Dermis blood vessel endothelial cell (primary cell): ENCODE measurements around the gene JAZF1. TPM values are rescaled to one million over a fixed set of nuclear protein-coding genes. Genes with fewer than 3 reads are reported as not detected.
A peak's percentile ranks its signal among the peaks of the same experiment; 100 is the strongest.
"Not testable (repeated sequence)": the region's sequence is repeated elsewhere in the genome, so short reads cannot be mapped to it uniquely, and the experiment has no call there.

Experiments used
- DNase-seq: peaks from one replicate; pipeline ENCODE4 v3.0.0; 2010
- total RNA-seq: library from RNA; depleted of rRNA; stranded (reverse); fragments of >200 nt; gene quantifications from 2 replicates; pipeline ENCODE4 v1.2.3, GENCODE V29; 2014

Gene JAZF1
- total RNA-seq, 1 donor from 2014 or later = 3.6 TPM

DNA sequence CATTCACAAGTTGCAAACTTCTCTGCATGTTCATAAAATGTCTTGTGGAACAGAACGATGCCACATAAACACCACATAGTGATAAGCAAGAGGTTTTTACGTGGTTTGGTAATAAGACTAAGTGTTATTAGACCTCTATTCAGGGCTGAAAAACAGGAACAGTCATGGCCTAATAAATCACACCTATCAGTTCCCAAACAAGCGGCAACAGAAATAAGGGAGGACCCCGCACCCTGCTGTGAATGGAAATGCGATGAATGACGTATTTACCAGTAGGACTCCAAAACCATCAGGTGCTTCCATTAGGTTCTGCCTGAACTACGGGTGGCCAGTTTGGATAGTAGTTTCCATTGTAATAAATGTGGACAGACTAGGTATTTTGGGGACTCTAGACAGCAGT lies 311.5 kb downstream of the JAZF1 start:
- no peak for DNase-seq

DNA sequence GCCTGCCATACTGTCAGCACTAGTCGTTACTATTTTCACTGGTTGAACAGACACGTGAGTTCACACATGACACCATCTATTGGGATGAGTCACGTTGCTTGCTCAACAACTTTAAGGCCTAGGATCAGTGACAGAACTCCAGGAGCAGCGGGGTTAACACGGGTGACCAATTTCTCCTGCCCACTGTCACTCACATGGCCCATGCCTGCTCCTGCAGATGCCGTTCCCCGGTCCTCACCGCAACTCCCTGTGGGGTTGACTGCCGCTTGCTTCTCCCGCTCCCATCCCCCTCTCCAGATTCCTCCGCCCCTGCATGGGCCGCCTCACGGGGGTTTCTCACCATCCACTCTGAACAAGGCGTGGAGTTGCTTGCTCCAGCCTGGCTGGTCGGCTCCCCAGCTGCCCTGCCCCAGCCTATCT lies 312.5 kb downstream of the JAZF1 start:
- no peak for DNase-seq

DNA sequence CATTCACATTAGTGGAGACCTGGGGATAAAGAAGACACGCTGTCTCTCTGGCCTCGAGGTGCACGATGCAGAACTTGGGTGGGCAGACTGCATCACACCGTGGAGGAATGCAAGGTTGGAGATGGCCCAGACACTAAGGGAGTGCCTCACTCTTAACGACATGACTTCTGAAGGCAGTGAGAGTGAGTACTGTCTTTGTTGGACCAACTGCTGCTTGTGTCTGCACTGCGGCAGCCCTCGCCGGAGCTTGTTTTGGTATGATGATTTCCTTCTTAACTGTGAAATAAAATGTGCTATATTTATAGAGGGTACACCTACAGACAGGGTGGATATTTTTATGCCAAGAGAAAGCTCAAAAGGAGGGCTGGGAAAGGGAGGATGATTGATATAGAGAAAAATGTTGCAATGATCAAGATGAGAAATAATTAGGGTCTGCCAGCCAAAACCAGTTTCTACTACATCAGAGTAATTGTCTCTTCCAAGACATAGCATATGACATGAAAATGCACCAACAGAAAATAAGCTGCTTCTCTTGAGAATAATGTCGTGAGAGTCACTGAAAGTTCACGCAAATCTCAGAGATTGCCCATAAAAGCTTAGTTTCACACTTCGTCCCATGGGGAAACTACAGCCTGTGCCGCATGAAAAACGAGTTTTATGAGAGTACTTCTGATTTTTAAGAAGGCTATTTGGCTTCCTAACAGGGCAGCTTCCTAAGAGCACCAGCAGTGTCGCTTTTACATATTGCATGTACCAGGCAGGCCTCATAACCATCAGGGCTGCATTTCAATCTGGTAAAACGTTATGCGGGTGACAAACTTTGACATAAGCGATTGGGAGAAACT lies 313.5 kb downstream of the JAZF1 start:
- DNase-seq = no peak

DNA sequence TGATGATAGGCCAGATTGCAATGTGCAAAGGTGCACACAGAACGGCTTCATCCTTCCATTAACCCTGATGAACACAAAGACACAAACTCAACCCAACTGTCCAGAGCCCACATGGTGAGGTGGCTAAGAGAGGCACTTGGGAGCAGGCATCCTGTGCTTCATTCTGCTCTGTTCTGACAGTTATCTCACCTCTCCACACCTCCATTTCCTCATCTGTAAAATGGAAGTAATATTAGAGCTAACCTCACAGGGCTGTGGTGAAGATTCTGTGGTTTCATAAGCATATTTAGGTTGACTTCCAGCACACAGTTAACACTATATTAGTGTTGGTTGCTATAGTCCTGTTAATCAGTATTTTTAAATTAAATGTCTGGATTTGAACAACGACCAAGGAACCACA lies 314.3 kb downstream of the JAZF1 start:
- DNase-seq = no peak

DNA sequence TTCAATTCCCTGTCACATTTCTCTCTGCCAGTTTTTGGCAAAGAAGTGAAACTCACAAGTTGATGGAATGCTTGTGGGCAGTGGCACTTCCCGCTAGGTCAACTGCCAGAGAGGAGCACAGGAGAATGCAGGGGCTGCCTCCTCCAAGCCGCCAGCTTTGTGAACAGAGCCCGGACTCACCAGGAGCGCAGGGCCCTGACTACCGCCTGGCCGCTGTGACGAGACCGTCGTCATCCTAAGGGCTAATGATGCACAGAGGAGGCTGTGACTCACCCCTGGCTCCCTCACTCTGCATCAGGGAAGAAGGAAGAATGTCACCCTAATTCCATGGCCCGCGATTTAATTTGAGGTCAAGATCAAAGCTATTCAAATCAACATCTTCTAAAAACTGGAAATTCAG lies 316.7 kb downstream of the JAZF1 start:
- no peak for DNase-seq

DNA sequence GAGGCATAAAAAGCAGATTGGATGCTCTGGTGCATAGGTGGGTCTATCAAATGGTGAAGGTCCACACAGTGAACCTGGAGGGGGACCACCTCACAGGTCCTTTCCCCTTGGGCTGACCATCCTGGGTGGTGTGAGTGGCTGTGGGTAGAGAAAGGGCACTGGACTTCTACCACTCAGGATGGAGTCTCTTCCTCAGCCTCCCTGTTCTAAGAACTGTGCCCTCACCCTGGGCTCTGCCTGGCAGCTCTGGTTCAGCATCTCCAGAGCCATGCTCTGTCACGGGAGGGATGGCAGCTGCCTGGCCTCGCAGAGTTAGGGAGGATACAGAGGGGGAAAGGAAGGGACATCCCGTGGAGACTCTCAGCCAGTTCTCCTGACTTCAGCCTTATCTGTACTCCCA lies 318.8 kb downstream of the JAZF1 start:
- no peak for DNase-seq

DNA sequence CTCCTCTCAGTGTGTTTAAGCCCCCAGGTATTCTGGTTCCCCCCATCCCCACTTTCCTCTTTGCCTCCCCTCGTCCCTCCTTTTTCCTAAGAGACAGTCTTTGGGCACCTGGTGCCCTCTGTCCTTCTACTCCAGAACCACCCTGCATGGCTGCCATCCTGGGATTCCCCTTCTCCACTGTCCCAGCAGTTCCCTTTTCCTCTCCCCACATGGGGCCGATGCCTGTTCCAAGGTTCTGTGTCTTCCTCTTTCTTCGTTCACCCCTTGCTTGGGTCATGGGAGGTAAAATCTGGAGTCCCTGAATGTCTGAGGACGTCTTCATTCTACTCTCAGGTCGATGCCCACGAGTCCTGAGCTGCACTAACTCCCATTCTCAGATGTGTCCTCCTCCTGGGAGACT lies 319.8 kb downstream of the JAZF1 start:
- DNase-seq = no peak

DNA sequence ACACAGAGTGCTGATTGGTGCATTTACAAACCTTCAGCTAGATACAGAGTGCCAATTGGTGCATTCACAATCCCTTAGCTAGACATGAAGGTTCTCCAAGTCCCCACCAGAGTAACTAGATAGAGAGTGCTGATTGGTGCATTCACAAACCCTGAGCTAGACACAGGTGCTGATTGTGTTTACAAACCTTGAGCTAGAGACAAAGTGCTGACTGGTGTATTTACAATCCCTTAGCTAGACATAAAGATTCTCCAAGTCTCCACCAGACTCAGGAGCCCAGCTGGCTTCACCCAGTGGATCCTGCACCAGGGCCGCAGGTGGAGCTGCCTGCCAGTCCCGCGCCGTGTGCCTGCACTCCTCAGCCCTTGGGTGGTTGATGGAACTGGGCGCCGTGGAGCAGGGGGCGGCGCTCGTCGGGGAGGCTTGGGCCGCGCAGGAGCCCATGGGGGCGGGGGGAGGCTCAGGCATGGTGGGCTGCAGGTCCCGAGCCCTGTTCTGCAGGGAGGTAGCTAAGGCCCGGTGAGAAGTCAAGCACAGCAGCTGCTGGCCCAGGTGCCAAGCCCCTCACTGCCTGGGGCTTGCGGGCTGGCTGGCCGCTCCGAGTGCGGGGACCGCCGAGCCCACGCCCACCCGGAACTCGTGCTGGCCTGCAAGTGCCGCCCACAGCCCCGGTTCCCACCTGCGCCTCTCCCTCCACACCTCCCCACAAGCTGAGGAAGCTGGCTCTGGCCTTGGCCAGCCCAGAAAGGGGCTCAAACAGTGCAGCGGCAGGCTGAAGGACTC lies 323.7 kb downstream of the JAZF1 start:
- not testable (repeated sequence) for DNase-seq

DNA sequence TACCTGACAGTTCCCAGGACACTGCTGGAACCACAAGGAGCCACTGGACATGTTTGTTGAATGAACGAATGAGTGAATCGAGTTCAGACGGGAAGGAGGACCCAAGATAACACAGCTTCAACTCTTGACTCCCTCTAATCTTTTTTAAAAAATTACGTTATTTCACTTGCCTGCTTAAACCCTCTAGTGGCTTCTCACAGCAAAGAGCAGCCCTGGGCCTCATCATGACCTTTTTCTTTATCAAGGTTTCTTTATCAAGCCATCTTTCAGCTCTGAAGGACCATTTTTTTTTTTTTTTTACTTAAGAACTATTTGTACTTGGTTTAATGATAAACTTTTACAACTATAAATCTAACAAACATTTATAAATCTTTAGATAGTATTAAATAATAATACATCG lies 330.1 kb downstream of the JAZF1 start:
- no peak for DNase-seq

DNA sequence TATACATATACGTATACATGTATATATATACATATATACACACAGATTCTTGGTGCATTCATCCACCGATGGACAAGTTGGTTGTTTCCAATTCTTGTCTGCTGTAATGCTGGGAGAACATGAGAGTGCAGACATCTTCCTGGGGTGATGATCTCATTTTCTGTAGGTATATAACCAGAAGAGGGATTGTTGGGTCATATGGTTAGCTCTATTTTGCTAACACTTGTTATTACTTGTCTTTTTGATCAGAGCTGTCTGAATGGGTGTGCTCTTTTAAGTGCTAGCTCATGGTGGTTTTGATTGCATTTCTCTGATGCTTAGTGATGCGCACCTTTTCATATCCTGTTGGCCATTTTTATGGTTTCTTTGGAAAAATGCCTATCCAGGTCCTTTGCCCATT lies 334.2 kb downstream of the JAZF1 start:
- no peak for DNase-seq

DNA sequence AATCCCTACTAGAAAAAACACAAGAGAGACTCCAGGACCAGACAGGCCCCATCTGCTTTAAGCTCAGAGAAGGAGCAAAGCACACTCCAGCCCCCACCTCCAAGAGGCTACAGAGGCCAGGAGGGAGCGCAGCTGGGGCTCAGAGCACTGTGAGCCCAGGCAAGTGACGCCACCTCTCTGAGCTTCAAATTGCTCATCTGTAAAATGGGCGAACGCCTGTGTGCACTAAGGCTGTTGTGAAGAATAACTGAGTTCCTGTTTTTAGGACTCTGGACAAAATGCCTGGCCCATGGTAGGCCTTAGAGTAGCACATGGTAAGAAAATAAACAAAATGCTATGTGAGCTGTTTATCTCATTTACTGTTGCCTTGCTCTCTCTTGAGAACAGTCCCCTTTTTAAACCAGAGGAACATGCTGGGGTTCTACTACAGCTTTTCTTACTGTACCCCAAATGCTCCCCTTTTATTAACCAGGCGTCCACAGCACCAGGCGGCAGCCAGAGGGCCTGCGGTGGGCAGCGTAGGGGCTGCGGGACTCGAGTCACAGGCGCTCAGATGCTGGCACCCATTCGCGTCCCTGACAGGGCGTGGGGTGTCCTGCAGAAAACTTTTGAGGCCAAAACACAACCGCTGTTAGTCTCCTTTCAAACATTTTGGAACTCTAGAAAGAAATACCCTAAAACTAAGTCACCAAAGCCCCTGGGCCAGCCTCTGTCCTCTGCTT lies 336.9 kb downstream of the JAZF1 start:
- no peak for DNase-seq

DNA sequence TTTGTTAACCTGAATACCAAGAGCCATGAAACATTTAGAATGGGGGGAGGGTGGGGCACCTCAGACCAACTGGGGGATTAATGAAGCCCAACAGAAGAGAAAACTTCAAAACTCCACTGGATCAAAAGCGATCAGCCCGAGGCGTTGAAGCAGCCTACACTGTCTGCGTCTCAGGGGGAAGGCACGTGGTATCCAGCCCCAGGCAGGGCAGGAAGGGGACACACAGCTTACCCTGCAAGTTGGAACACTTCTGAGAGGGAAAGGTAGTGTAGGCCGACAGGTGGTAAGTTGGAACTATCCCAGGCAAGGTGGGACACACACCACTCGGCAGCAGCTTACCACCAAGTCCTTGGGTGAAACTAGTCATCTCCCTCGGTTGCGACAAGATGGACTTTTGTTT lies 337.7 kb downstream of the JAZF1 start:
- no peak for DNase-seq

DNA sequence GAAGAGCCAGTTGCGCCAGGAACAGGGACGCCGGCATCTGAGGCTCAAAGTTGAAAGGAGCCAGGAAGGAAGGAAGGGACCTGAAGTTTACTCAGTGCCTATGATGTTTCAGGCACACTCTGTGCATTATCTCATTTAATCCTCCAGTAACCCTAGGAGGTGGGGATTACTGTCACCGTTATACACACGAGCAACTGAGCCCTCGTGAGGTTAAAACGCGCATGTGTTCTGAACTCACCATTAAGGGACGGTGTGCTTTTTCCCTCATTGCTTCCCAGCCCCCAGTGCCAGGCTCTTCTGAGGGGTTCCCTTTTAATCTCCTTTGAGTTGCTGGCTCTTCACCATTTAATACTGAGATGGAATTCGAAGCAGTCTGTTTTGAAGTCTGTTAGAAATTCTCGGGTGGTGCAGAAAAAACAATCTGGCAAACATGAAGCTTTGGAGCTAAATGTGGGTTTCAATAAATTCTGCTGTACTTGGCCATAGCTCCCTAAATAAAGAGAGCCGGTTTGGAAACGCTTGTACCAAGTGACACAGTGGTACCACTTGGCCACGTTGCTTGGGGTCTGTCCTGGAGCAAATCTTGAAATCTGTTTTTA lies 338.4 kb downstream of the JAZF1 start:
- peak; percentile 19 for DNase-seq

DNA sequence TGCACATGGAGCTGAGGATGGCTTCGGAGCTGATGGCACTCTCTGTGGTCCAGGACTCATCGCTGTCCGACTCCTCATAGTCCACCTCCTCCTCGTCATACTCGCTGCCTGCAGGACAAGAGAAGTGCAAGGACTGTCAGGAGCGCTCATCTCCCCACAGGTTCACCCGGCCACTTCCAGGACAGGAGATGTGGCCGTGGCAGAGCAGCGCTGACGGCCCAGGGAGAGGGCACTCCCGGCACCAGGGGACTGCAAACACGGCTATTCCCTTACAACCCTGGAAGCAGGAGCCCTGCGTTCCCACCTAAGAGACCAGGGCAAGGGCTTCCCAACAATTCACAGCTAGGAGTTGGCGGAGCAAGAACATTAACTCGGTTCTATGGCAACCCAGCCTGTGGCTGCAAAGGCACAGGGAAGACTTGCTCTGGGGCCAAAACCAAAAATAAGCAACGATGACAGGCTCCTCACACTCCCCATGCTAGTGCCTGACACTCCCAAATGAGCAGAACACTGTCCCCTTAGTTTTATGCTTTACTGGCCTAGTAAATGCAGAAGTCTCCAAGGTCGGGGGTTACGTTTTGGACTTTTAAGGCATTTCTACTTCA lies 339.7 kb downstream of the JAZF1 start:
- DNase-seq = no peak

DNA sequence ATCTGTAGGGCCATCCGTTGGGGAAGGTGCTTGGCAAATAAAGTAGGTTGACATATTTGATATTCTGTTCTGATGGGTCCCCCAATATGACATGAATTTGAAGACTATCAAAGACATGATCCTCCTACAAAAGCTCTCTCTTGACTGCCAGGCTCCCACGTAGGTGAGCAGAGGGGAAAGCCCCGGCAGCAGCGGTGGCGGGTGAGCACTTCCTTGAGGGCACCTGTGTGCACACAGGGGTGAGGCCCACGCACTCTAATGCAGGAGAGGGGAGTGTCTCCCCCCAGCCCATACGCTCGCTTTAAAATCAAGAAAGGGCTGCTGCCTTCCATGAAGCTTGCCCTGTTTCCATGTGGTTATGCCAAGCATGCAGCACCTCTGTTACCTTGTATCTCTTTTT lies 340.3 kb downstream of the JAZF1 start:
- no peak for DNase-seq

DNA sequence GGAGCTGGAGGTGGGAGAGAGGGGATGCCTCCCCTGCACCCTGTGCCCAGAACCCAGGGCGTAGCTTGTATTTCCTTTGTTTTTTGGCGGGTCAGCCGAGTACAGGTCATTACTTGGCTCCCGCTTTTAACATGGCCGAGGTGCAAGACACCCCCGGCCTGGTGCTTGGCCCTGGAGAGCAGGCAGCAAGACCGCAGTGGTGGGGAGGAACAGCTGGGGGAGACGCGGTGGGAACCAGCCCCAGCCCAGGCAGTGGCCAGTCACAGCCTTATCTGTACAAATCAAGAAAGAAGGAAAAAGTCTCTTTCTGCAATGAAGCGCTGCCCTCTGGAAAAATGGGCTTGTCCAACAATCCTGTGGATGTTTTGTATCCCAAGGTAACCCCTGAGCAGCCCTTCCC lies 341.5 kb downstream of the JAZF1 start:
- DNase-seq = no peak

DNA sequence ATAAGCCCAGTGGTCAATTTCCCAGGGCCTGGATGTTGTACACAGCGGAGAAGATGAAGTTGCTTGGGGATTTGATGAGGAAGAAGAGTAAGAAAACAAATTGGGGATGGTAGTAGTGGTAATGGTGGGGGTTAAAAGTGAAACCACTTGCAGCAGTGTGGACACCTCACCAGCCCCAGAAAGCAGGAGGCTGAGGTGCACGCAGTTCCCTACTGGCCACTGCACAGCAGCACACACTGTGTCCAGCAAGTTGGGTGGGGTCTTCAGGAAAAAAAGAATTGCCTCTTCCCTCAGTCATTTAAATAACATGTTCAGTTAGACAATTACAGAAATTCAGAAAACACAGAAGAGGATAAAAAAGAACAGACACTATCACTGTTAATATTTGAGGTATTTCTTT lies 344.1 kb downstream of the JAZF1 start:
- DNase-seq = no peak

DNA sequence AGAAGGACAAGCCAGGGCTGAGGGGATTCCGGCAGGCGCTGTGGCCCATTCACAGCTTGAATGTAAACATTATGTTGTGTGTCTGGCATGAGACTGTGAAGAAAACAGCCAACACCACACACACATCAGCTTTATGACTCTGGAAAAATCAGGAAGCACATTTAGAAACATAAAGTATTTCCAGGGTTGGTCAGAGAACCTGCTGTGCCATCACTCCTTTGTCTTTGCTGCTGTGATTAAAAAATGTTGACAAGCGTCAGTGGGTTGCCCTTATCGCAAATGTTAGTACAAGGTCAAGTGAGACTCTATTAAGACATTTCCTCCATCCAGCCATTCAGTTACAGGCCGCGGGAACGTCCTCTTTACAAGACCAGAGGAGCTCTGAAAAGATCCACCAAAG lies 345.2 kb downstream of the JAZF1 start:
- DNase-seq = peak; percentile 66

DNA sequence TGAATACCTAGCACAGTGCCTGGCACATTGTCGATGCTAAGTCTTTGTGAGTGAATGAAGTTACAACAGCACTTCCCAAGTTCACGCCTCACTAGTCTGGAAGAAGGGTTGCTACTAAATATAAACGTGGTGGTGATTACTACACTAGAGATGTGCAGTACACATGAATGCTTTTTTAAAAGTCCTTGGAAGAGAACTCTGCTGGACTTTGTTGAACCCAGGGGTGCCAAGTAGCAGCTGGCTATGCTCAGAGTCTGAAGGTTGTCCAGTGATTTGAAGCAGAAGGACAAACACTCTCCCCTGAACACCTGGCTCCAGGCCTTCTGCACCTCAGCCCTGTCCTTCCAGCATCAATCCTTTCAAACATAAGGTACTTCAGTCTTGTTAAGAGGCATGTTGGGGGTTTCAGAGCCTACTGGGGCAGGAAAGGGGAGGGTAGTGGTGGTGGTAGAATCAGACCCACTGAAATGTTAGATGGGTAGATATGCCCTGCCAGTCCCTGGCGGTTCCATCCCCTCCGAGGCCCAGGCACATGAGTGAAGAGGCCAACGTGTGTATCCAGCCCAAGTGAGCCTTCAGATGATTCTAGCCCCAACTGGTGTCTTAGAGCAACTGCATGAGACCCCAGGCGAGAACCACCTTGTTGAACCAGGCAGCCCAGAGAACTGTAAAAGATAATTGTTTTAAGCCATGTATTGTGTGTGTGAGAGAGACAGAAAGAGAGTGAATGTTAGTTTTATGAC lies 346.2 kb downstream of the JAZF1 start:
- no peak for DNase-seq

DNA sequence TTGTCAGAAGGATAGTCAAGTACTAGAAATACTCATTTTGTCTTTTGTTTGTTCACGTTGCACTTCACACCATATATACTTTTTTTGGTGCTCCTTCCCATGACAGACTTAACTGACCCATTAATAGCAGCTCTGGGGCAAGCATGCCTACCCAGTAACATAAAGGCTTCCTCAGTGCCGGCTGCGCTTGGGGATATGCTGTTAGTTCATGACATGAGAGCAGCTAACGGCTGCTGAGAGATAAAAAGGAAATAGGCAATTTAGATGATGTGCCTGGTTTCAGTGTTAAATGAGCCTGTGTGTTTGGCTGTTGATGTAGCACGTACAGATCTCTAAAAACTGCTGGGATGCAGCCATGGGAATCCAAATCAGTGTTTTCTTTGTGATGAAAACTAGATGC lies 354.2 kb downstream of the JAZF1 start:
- DNase-seq = no peak

DNA sequence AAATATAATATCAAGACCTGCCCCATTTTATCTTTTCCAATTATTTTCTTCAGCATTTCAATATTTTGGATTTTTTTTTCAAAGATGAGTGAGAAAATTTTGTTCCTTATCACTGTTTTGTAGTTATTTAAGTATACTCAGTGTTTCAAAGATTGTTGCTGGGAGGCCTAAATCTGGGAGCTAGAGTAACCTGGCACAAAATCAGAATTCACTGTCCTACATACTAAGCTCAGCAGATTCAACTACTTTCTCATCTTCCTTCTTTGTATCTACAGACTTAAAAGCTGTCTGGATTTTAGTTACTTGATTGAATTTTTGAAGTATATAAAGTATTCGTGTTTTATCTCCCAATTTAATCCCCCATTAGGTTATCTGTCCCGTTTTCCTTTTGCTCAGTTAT lies 354.7 kb downstream of the JAZF1 start:
- DNase-seq = no peak

DNA sequence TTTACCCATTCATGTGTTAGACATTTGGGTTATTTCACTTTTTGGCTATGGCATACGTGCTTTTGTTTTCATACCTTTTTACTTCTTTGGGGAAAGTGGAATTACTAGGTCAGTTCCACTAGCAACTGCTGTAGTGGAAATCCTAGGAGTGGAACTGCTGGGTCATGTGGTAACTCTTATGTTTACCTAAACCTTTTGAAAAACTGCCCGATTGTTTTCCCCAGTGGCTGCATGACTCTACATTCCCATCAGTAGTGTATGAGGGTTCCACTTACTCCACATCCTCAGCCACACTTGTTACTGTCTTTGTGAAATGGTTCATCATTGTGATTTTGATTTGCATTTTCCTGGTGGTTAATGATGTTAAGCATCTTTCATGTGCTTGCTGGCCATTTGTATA lies 358.4 kb downstream of the JAZF1 start:
- DNase-seq = no peak
